ENCODE measurements around the gene SLC4A1AP. TPM values are rescaled to one million over a fixed set of nuclear protein-coding genes. Genes with fewer than 3 reads are reported as not detected.

Gene SLC4A1AP
- total RNA-seq, 1 donor from 2014 or later, result 20.5 TPM

DNA sequence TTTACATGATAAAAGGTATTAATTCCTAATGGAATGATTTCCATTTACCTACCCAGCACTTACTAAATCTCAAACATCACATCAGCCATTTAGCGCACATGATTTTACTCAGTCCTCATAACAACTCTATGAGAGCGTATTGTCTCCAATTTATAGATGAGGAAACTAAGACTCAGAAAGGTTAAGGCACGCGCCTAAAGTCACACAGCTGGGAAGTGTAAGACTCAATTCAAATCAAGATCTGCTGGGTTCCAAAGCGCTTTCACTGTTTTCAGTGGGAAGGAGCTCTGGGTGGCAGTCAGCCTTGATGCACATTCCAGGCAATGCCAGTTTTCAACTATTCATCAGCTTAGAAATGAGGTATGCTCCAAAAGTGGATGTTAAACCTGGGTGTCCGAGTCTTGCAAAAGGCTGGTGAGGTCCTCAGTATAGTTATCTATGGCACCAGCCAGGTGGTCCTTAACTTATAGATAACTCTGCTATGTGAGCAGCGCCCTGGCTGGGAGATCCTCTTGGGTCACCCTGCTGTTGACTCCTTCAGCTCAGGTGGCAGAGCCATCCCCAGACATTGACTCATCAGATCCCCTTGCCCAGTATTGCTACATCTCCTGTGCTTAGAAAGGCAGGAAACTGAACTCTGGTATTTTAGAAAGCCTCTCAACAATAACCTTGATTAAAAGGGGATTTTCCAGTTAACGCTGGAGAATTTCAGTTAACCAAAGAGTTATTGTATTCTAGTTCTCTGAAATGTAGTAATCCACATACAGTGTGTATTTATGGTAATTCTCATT is 47.1 kb downstream of the SLC4A1AP start:
- peaks cover 28% of the 10 kb centered on the region for H3K4me1 Mint-ChIP-seq (ENCODE audit: unreplicated experiment)
- no peak overlapping the region for H3K27ac Mint-ChIP-seq (ENCODE audit: unreplicated experiment)
- no peak for TF ChIP-seq CTCF (IDR thresholded peaks at IDR 0.05)
- no peaks in the 10 kb centered on the region for H3K27me3 Mint-ChIP-seq (ENCODE audit: unreplicated experiment)
- H3K4me3 Mint-ChIP-seq (ENCODE audit: unreplicated experiment), result no peak overlapping the region
- DNase-seq (ENCODE audit: extremely low spot score, unreplicated experiment), result no peak
- H3K36me3 Mint-ChIP-seq (ENCODE audit: unreplicated experiment), result no peaks in the 10 kb centered on the region
- no peaks in the 10 kb centered on the region for H3K9me3 Mint-ChIP-seq (ENCODE audit: unreplicated experiment)

- peaks cover 22% of the 10 kb centered on the region for H3K4me1 Mint-ChIP-seq (ENCODE audit: unreplicated experiment)
- H3K4me3 Mint-ChIP-seq (ENCODE audit: unreplicated experiment), result no peak overlapping the region
- DNase-seq (ENCODE audit: extremely low spot score, unreplicated experiment), result no peak
- H3K36me3 Mint-ChIP-seq (ENCODE audit: unreplicated experiment), result no peaks in the 10 kb centered on the region
- no peak for TF ChIP-seq CTCF (IDR thresholded peaks at IDR 0.05)
- no peaks in the 10 kb centered on the region for H3K27me3 Mint-ChIP-seq (ENCODE audit: unreplicated experiment)
- no peaks in the 10 kb centered on the region for H3K9me3 Mint-ChIP-seq (ENCODE audit: unreplicated experiment)
- H3K27ac Mint-ChIP-seq (ENCODE audit: unreplicated experiment), result no peak overlapping the region
Measured at GRCh38 chr2:27711804-27712203, 48.1 kb downstream of the SLC4A1AP start.

- Mint-ChIP-seq H3K4me1 (ENCODE audit: unreplicated experiment) (peaks cover 22% of the 10 kb centered on the region), H3K27ac (ENCODE audit: unreplicated experiment) (no peak overlapping the region), H3K9me3 (ENCODE audit: unreplicated experiment) (no peaks in the 10 kb centered on the region), H3K4me3 (ENCODE audit: unreplicated experiment) (no peak overlapping the region), H3K27me3 (ENCODE audit: unreplicated experiment) (no peaks in the 10 kb centered on the region), H3K36me3 (ENCODE audit: unreplicated experiment) (no peaks in the 10 kb centered on the region)
- TF ChIP-seq CTCF (IDR thresholded peaks at IDR 0.05), result no peak
- DNase-seq (ENCODE audit: extremely low spot score, unreplicated experiment), result no peak
Measured at GRCh38 chr2:27712522-27712921, 48.8 kb downstream of the SLC4A1AP start.

DNA sequence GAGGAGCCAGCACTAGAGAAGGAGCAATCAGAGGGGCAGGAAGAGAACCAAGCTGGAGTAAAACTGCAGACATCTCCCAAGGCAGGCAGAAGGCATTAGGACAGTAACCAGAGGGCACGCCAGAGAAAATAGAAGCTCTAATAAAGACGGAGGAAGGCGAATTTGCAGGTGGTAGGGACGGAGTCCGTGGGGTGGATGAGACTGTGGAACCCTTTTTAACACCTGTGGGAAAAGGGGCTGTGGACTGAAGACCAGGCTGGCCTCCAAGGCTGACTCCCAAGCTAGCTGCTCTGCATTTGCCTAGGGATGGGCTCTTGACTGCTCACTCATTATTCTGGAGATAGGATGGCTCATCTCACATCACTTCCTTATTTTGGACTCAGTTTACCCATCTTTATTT is 49.5 kb downstream of the SLC4A1AP start:
- no peak overlapping the region for H3K4me3 Mint-ChIP-seq (ENCODE audit: unreplicated experiment)
- no peaks in the 10 kb centered on the region for H3K36me3 Mint-ChIP-seq (ENCODE audit: unreplicated experiment)
- H3K4me1 Mint-ChIP-seq (ENCODE audit: unreplicated experiment), result peaks cover 17% of the 10 kb centered on the region
- DNase-seq (ENCODE audit: extremely low spot score, unreplicated experiment), result no peak
- no peaks in the 10 kb centered on the region for H3K27me3 Mint-ChIP-seq (ENCODE audit: unreplicated experiment)
- no peaks in the 10 kb centered on the region for H3K9me3 Mint-ChIP-seq (ENCODE audit: unreplicated experiment)
- no peak for TF ChIP-seq CTCF (IDR thresholded peaks at IDR 0.05)
- H3K27ac Mint-ChIP-seq (ENCODE audit: unreplicated experiment), result no peak overlapping the region

DNA sequence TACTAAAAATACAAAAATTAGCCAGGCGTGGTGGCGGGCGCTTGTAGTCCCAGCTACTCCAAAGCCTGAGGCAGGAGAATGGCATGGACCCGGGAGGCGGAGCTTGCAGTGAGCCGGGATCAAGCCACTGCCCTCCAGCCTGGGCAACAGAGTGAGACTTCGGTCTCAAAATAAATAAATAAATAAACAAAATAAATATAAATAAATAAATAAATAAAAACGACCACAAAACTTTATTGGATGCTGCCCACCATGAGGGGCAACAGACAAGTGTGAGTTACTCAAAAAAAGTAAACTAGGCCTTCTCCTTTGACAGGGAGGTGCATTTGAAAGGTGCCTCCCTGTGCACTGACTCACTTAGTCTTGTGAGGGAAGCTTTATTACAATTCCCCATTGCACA is 50.4 kb downstream of the SLC4A1AP start:
- no peaks in the 10 kb centered on the region for H3K9me3 Mint-ChIP-seq (ENCODE audit: unreplicated experiment)
- H3K4me1 Mint-ChIP-seq (ENCODE audit: unreplicated experiment), result peaks cover 12% of the 10 kb centered on the region
- no peak for DNase-seq (ENCODE audit: extremely low spot score, unreplicated experiment)
- H3K36me3 Mint-ChIP-seq (ENCODE audit: unreplicated experiment), result no peaks in the 10 kb centered on the region
- no peak overlapping the region for H3K27ac Mint-ChIP-seq (ENCODE audit: unreplicated experiment)
- no peaks in the 10 kb centered on the region for H3K27me3 Mint-ChIP-seq (ENCODE audit: unreplicated experiment)
- no peak overlapping the region for H3K4me3 Mint-ChIP-seq (ENCODE audit: unreplicated experiment)
- no peak for TF ChIP-seq CTCF (IDR thresholded peaks at IDR 0.05)

All from osteocyte (in vitro differentiated cells).